Subcutaneous abdominal adipose tissue (tissue), 5 donors: ENCODE measurements around the gene STXBP5.
"Not testable (repeated sequence)": the region's sequence is repeated elsewhere in the genome, so short reads cannot be mapped to it uniquely, and the experiment has no call there.

Source experiments
- H3K27ac ChIP-seq: one replicate; pipeline ENCODE4 v1.7.0; 2013; ENCODE audit warnings: low read depth, mild to moderate bottlenecking, inconsistent platforms, low read length, moderate library complexity
- H3K27me3 ChIP-seq, 5 donors: one replicate each; pipeline ENCODE4 v1.7.0; 2013; ENCODE audit warnings: low read length in 5 of 5, inconsistent platforms in 1 of 5; ENCODE audit not compliant: control insufficient read depth in 5 of 5, insufficient read depth in 4 of 5
- H3K36me3 ChIP-seq, 5 donors: one replicate each; pipeline ENCODE4 v1.7.0; 2013; ENCODE audit warnings: low read length in 5 of 5; ENCODE audit not compliant: control insufficient read depth in 5 of 5, insufficient read depth in 5 of 5
- H3K4me1 ChIP-seq, 5 donors: one replicate each; pipeline ENCODE4 v1.7.0; 2013; ENCODE audit warnings: low read length in 5 of 5, mild to moderate bottlenecking in 3 of 5, moderate library complexity in 1 of 5; ENCODE audit not compliant: control insufficient read depth in 5 of 5, insufficient read depth in 5 of 5
- H3K4me3 ChIP-seq, 5 donors: one replicate each; pipeline ENCODE4 v1.7.0; 2013; ENCODE audit warnings: low read length in 5 of 5, low read depth in 1 of 5
- H3K9ac ChIP-seq, 5 donors: one replicate each; pipeline ENCODE4 v1.7.0; 2013; ENCODE audit warnings: low read length in 5 of 5, mild to moderate bottlenecking in 4 of 5, moderate library complexity in 3 of 5
- H3K9me3 ChIP-seq, 5 donors: one replicate each; pipeline ENCODE4 v1.7.0; 2013; ENCODE audit warnings: low read length in 5 of 5; ENCODE audit not compliant: control insufficient read depth in 5 of 5
- donor health status: healthy.
- donor health status: healthy.
- donor health status: healthy.
- donor health status: healthy.
- donor health status: healthy.

Gene STXBP5

DNA sequence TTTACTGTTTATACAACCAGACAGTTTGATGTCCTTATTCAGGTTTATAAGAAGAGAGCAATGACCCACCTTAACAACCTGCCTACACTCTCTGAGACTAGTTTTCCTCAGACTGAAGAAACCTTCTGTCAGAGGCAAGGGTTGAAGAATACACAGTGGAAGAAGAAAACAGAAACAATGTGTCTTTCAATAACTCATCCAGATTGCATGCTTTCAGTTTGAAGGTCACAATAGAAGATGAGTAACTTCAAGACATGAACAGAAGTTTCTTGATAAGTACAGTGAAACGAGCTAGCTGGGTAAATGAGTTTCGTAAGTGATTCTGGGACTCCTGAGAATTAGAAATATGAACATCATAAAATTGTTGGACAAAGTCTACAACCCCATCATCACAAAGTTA is 141.7 kb downstream of the STXBP5 start:
- H3K4me1 ChIP-seq, result no peaks in the 10 kb centered on the region
- no peak overlapping the region for H3K4me3 ChIP-seq
- H3K9ac ChIP-seq, result no peak overlapping the region
- H3K36me3 ChIP-seq, result peaks cover 0 to 21% (median 6%) of the 10 kb centered on the region in 5 donors
- H3K9me3 ChIP-seq, result no peaks in the 10 kb centered on the region
- no peak overlapping the region for H3K27ac ChIP-seq
- H3K27me3 ChIP-seq, result no peaks in the 10 kb centered on the region

DNA sequence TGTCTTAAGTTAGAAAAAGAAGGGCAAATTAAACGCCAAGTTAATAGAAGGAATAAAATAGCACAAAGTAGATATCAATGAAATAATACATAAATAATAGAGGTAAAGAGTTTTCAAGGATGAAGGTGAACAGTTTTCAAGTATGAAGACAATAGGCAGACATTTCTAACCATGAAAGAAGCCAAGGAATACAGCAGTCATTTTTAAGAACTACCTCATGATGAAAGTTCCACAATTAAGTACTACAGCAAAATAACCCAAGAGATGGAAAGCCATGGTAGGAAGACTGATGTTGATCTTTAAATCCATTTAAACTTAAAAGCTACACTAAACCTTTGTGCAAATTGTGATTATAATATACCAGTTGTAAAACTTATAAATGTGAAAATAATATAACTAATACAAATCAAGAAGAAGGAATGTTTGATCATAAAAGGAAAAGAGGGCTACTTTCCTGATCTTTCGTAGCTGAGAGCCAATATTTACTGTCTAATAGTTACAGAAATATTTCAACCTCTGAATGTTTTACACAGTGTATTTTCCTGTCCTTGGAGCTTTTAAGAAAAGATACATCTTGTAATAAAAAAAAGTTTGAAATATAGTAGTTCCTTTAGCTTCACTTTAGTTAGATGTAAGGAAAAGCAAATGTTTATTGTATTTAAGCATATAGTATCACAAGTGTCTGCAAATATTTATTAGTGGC is 143.1 kb downstream of the STXBP5 start:
- Histone ChIP-seq H3K27ac (no peak overlapping the region), H3K9me3 (no peaks in the 10 kb centered on the region), H3K4me1 (no peaks in the 10 kb centered on the region), H3K36me3 (peaks cover 0 to 21% (median 6%) of the 10 kb centered on the region in 5 donors), H3K4me3 (no peak overlapping the region), H3K27me3 (no peaks in the 10 kb centered on the region), H3K9ac (no peak overlapping the region)

DNA sequence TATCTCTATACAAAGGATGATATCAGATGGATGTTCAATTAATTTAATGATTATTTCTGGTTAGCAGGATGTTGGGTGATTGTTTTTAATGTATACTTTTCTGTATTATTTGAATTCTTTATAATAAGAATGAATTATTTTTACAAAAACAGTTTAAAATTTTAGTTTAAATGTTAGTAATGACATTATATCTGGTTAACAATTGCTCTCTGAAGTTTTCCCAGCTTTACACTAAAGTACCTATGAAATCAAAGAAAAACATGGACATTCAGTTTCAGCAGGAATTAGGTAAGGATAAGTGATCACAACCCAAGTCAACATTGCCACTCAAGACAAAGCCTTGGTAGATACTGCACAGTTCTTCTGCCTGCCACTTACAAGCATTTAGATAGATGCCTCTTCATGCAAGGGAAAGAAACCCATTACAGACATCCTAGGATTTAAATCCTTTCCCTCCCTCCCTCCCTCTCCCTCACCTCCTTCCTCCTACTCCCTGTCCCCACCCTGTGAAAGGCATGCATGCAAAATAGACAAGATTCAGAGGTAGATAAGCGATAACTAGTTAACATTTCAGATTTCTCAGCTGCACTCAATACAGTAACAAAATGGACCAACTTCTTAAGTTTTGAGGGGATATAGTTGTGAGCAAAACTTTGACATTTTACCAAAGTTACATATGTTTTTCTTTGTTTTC is 143.8 kb downstream of the STXBP5 start:
- no peaks in the 10 kb centered on the region for H3K27me3 ChIP-seq
- H3K4me3 ChIP-seq, result no peak overlapping the region
- H3K27ac ChIP-seq, result no peak overlapping the region
- H3K9me3 ChIP-seq, result no peaks in the 10 kb centered on the region
- peaks cover 0 to 21% (median 6%) of the 10 kb centered on the region in 5 donors for H3K36me3 ChIP-seq
- H3K9ac ChIP-seq, result no peak overlapping the region
- no peaks in the 10 kb centered on the region for H3K4me1 ChIP-seq

DNA sequence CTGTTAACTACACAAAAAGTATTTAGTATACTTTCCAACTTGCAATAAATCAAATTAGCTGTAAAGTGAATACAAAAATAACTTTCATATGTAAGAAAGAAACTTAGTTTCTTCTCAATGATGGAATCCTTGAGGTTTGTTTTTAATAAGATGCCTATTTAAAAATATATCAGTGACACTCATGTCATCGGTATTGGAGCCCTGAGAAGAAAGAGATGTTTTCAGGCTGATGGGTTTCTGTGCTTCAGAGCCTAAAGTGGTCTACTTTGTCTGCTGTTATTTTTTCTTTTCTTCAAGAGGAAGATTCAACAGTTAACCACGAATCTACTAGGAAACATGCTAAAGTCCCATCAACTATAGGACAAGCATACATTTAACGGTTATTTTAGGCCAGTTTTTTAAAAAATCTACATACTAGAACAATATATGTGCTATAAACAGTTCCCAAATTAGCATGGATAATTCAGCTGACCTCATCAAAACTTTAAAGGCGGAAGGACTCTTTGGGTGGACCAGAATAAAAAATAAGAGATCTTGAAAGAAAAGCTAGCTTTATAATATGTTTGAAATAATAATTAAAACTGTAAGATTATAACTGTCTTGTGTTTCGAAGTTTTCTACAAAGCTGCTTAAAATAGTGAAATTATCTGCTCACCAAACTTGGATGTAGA is 157.2 kb downstream of the STXBP5 start:
- peaks cover 14 to 36% (median 25%) of the 10 kb centered on the region in 5 donors for H3K36me3 ChIP-seq
- H3K27me3 ChIP-seq, result no peaks in the 10 kb centered on the region
- no peak overlapping the region for H3K4me3 ChIP-seq
- no peak overlapping the region for H3K9ac ChIP-seq
- no peaks in the 10 kb centered on the region for H3K4me1 ChIP-seq
- H3K9me3 ChIP-seq, result peaks cover 0 to 2% (median 0%) of the 10 kb centered on the region in 5 donors
- H3K27ac ChIP-seq, result no peak overlapping the region

DNA sequence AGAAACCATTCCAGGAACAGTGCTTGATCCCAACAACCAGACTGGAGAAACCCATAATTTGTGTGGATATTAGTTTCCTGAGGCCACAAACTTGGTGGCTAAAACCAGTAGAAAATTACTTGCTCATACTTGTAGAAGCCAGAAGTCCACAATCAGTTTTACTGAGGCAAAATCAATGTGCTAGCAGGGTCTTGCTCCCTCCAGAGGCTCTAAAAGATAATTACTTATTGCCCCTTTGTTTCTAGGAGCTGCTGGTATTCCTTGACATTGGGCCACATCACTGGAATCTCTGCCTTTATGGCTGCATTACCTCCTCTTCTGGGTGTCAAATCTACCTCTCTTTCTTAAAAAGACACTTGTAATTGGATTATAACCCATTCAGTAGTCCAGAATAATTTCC is 162.1 kb downstream of the STXBP5 start:
- Histone ChIP-seq H3K36me3 (peaks cover 11 to 33% (median 20%) of the 10 kb centered on the region in 5 donors), H3K4me1 (no peaks in the 10 kb centered on the region), H3K27ac (no peak overlapping the region)

DNA sequence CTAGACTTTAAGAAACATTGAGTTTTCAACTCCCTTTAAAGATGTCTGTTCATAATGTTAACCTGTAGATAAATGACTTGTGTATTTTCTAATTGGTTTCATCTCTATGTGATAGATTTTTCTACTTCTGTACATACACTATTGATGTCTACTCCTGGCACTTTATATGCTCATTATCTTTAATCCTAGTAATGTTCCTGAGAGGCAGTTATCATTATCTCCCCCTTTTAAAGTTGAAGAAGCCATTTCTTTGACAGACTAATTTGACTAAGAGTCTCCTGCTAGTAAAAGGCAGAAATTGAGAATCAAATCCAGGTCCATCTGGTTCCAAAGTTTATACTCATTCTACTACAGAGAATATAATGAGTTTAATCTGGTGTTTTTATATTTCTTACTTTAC is 167.1 kb downstream of the STXBP5 start:
- Histone ChIP-seq H3K36me3 (peaks cover 1 to 17% (median 4%) of the 10 kb centered on the region in 5 donors), H3K9me3 (no peaks in the 10 kb centered on the region), H3K9ac (no peak overlapping the region), H3K27ac (no peak overlapping the region), H3K4me1 (no peaks in the 10 kb centered on the region), H3K27me3 (no peaks in the 10 kb centered on the region), H3K4me3 (no peak overlapping the region)

More for the DNA sequence above, 162.1 kb downstream of the STXBP5 start:
- H3K9me3 ChIP-seq, result no peaks in the 10 kb centered on the region
- no peak overlapping the region for H3K4me3 ChIP-seq
- no peak overlapping the region for H3K9ac ChIP-seq
- no peaks in the 10 kb centered on the region for H3K27me3 ChIP-seq

DNA sequence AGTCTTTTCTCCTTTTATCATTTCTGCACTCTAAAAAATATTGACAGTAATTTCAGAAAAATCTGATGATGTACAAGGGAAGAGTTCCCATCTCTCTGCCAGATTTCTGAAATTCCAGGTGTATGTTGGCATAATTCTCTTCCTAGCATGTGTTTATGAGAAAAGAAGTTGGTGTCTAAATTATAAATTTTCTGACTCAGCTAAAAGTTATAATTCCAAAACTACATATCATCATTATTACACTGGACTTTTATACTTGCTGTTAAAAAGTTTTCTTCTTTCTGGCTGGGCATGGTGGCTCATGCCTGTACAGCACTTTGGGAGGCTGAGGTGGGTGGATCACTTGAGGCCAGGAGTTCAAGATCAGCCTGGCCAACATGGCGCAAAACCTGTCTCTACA is 168.6 kb downstream of the STXBP5 start:
- no peak overlapping the region for H3K9ac ChIP-seq
- no peak overlapping the region for H3K4me3 ChIP-seq
- H3K9me3 ChIP-seq, result no peaks in the 10 kb centered on the region

DNA sequence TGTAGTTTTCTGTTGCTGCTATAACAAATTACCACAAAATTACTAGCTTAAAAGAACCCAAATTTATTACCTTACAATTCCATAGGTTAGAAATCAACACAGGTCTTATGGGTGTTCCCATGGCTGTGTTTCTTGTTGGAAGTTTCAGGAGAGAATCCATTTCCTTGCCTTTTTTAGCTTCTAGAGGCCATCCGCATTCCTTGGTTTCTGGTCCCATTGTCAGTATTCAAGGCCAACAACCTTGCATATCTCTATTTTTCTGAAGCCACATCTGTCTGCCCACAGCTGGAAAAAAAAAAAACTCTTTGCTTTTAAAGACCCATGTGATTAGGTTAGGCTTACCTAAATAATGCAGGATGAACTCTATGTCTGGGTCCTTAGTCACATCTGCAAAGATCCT is 174.6 kb downstream of the STXBP5 start:
- no peaks in the 10 kb centered on the region for H3K4me1 ChIP-seq
- peaks cover 2 to 27% (median 8%) of the 10 kb centered on the region in 5 donors for H3K36me3 ChIP-seq
- no peak overlapping the region for H3K9ac ChIP-seq

More for the DNA sequence above, 168.6 kb downstream of the STXBP5 start:
- H3K4me1 ChIP-seq, result no peaks in the 10 kb centered on the region
- H3K36me3 ChIP-seq, result peaks cover 0 to 13% (median 0%) of the 10 kb centered on the region in 5 donors
- H3K27ac ChIP-seq, result no peak overlapping the region
- H3K27me3 ChIP-seq, result no peaks in the 10 kb centered on the region

DNA sequence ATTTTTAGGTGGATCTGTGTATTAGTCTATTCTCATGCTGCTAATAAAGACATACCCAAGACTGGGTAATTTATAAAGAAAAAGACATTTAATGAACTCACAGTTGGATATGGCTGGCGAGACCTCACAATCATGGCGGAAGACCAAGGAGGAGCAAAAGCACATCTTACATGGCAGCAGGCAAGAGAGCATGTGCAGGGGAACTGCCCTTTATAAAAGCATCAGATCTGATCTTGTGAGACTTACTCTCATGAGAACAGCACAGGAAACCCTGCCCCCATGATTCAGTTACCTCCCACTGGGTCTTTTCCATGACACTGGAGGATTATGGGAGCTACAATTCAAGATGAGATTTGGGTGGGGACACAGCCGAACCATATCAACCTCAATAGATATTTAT is 176.6 kb downstream of the STXBP5 start:
- H3K4me3 ChIP-seq, H3K4me1 ChIP-seq, H3K9me3 ChIP-seq, H3K9ac ChIP-seq, H3K27ac ChIP-seq, H3K27me3 ChIP-seq: not testable (repeated sequence)
- peaks cover 12 to 30% (median 15%) of the 10 kb centered on the region in 5 donors for H3K36me3 ChIP-seq

More for the DNA sequence above, 174.6 kb downstream of the STXBP5 start:
- H3K4me3 ChIP-seq, result no peak overlapping the region
- no peaks in the 10 kb centered on the region for H3K27me3 ChIP-seq
- H3K27ac ChIP-seq, result no peak overlapping the region
- H3K9me3 ChIP-seq, result no peaks in the 10 kb centered on the region

DNA sequence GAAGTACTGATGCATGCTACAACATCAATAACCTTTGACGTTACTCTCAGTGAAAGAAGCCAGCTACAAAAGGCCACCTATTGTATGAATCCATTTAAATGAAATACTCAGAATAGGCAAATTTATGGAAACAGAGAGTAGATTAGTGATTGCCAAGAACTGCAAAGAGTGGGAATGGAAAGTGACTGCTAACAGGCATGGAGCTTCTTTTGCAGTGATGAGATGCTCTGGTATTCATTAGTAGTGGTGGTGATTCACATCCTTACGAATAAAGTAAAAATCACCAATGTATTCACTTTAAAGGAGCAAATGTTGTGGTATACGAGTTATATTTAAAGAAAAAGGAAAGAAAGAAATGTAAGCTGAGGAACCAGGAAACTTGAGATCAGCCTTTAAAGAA is 177.5 kb downstream of the STXBP5 start:
- Histone ChIP-seq H3K9me3 (no peaks in the 10 kb centered on the region), H3K9ac (no peak overlapping the region), H3K4me1 (no peaks in the 10 kb centered on the region), H3K4me3 (no peak overlapping the region), H3K27me3 (no peaks in the 10 kb centered on the region), H3K27ac (no peak overlapping the region), H3K36me3 (peaks cover 12 to 27% (median 15%) of the 10 kb centered on the region in 5 donors)
